GM18526 (cell line): Measurements from ENCODE around the gene JOSD2.

Source experiments
- POLR2A ChIP-seq: IDR thresholded peaks from 3 replicates; pipeline ENCODE4 v1.6.1; 2011; ENCODE audit not compliant: insufficient read length; ENCODE audit errors: extremely low read depth

JOSD2 gene

GRCh38 chr19:50462970-50463369, 48.0 kb downstream of the JOSD2 start:
- no peak for TF ChIP-seq POLR2A

- TF ChIP-seq POLR2A, result no peak
Measured at GRCh38 chr19:50461066-50461875, 49.7 kb downstream of the JOSD2 start.

GRCh38 chr19:50460161-50460765, 50.7 kb downstream of the JOSD2 start:
- no peak for TF ChIP-seq POLR2A

GRCh38 chr19:50459638-50460037, 51.4 kb downstream of the JOSD2 start:
- no peak for TF ChIP-seq POLR2A

- no peak for TF ChIP-seq POLR2A
Measured at GRCh38 chr19:50459067-50459456, 51.9 kb downstream of the JOSD2 start.

GRCh38 chr19:50458396-50459066, 52.5 kb downstream of the JOSD2 start:
- TF ChIP-seq POLR2A, result no peak

- no peak for TF ChIP-seq POLR2A
Measured at GRCh38 chr19:50457300-50457699, 53.7 kb downstream of the JOSD2 start.
